H9 (cell line): ENCODE results near the gene FRK. TPM values are rescaled to one million over a fixed set of nuclear protein-coding genes. Genes with fewer than 3 reads are reported as not detected.

Source experiments
- DNase-seq: peaks from one replicate; pipeline ENCODE4 v3.0.0-alpha.2; 2017
- H2AFZ ChIP-seq: one replicate; pipeline ENCODE4 v1.6.1; 2013; ENCODE audit warnings: mild to moderate bottlenecking, low read length, control low read depth, moderate library complexity
- H2AK5ac ChIP-seq: 2 replicates; pipeline ENCODE4 v1.6.1; 2013; ENCODE audit warnings: low read length, control low read depth, mixed read lengths; ENCODE audit not compliant: insufficient read length
- H2BK120ac ChIP-seq: one replicate; pipeline ENCODE4 v1.6.1; 2013; ENCODE audit warnings: low read depth, mild to moderate bottlenecking, low read length, control low read depth, inconsistent platforms; ENCODE audit not compliant: poor library complexity, severe bottlenecking
- H2BK12ac ChIP-seq: 2 replicates; pipeline ENCODE4 v1.6.1; 2013; ENCODE audit warnings: low read length, control low read depth, mixed read lengths, low read depth; ENCODE audit not compliant: insufficient read length
- H2BK15ac ChIP-seq: 2 replicates; pipeline ENCODE4 v1.6.1; 2013; ENCODE audit warnings: low read depth, low read length, control low read depth
- H2BK20ac ChIP-seq: one replicate; pipeline ENCODE4 v1.6.1; 2013; ENCODE audit warnings: low read depth, mild to moderate bottlenecking, low read length, control low read depth, inconsistent platforms; ENCODE audit not compliant: poor library complexity, severe bottlenecking
- H2BK5ac ChIP-seq: 2 replicates; pipeline ENCODE4 v1.6.1; 2013; ENCODE audit warnings: low read length, control low read depth, mixed read lengths; ENCODE audit not compliant: insufficient read length
- H3K14ac ChIP-seq: 2 replicates; pipeline ENCODE4 v1.6.1; 2013; ENCODE audit warnings: low read length, control low read depth; ENCODE audit not compliant: insufficient read depth
- H3K18ac ChIP-seq: 2 replicates; pipeline ENCODE4 v1.6.1; 2013; ENCODE audit warnings: low read depth, mild to moderate bottlenecking, mixed read lengths, low read length, control low read depth; ENCODE audit not compliant: insufficient read length
- H3K23ac ChIP-seq: 2 replicates; pipeline ENCODE4 v1.6.1; 2013; ENCODE audit warnings: low read length, control low read depth, mixed read lengths, low read depth; ENCODE audit not compliant: insufficient read length
- H3K23me2 ChIP-seq: 2 replicates; pipeline ENCODE4 v1.6.1; 2013; ENCODE audit warnings: low read depth, mild to moderate bottlenecking, mixed read lengths, low read length, control low read depth; ENCODE audit not compliant: insufficient read length, poor library complexity, severe bottlenecking
- H3K27ac ChIP-seq: 2 replicates; pipeline ENCODE4 v1.5.1; 2013; ENCODE audit warnings: low read length, control low read depth, mixed read lengths, low read depth; ENCODE audit not compliant: insufficient read length
- H3K27me3 ChIP-seq: 2 replicates; pipeline ENCODE4 v1.6.1; 2013; ENCODE audit warnings: low read length, control low read depth, inconsistent platforms; ENCODE audit not compliant: insufficient read depth
- H3K4ac ChIP-seq: 2 replicates; pipeline ENCODE4 v1.6.1; 2013; ENCODE audit warnings: low read depth, mild to moderate bottlenecking, control low read depth, inconsistent platforms, low read length, moderate library complexity
- H3K4me1 ChIP-seq: 2 replicates; pipeline ENCODE4 v1.6.1; 2013; ENCODE audit warnings: low read length, control low read depth, inconsistent platforms; ENCODE audit not compliant: insufficient read depth
- H3K4me2 ChIP-seq: 2 replicates; pipeline ENCODE4 v1.6.1; 2013; ENCODE audit warnings: low read length, control low read depth, mixed read lengths; ENCODE audit not compliant: insufficient read length, insufficient read depth
- H3K56ac ChIP-seq: 2 replicates; pipeline ENCODE4 v1.6.1; 2013; ENCODE audit warnings: low read depth, mild to moderate bottlenecking, mixed read lengths, low read length, control low read depth; ENCODE audit not compliant: insufficient read length
- H3K79me1 ChIP-seq: 2 replicates; pipeline ENCODE4 v1.6.1; 2013; ENCODE audit warnings: low read depth, mild to moderate bottlenecking, moderate library complexity, low read length, control low read depth, inconsistent platforms; ENCODE audit not compliant: insufficient read depth, poor library complexity, severe bottlenecking
- H3K79me2 ChIP-seq: 2 replicates; pipeline ENCODE4 v1.6.1; 2013; ENCODE audit warnings: low read length, control low read depth, inconsistent platforms; ENCODE audit not compliant: insufficient read depth
- H3K9ac ChIP-seq: 2 replicates; pipeline ENCODE4 v1.6.1; 2013; ENCODE audit warnings: low read length, control low read depth, mixed read lengths; ENCODE audit not compliant: insufficient read length; ENCODE audit errors: extremely low read depth
- H3K9me3 ChIP-seq: one replicate; pipeline ENCODE4 v1.6.1; 2013; ENCODE audit warnings: low read depth, low read length, inconsistent platforms; ENCODE audit not compliant: control insufficient read depth
- H3T11ph ChIP-seq: one replicate; pipeline ENCODE4 v1.6.1; 2013; ENCODE audit warnings: mild to moderate bottlenecking, low read length, control low read depth, inconsistent platforms
- H4K20me1 ChIP-seq: one replicate; pipeline ENCODE4 v1.6.1; 2013; ENCODE audit not compliant: control insufficient read depth, insufficient read length, insufficient read depth
- H4K5ac ChIP-seq: 2 replicates; pipeline ENCODE4 v1.6.1; 2013; ENCODE audit warnings: low read depth, mild to moderate bottlenecking, mixed read lengths, low read length, control low read depth; ENCODE audit not compliant: insufficient read length
- H4K8ac ChIP-seq: replicated peaks from 2 replicates; pipeline ENCODE4 v1.6.1; 2013; ENCODE audit warnings: low read length, control low read depth, mixed read lengths, low read depth; ENCODE audit not compliant: insufficient read length
- H4K91ac ChIP-seq: 2 replicates; pipeline ENCODE4 v1.6.1; 2013; ENCODE audit warnings: low read depth, mild to moderate bottlenecking, moderate library complexity, mixed read lengths, low read length, control low read depth; ENCODE audit not compliant: insufficient read length
- H3K27ac Mint-ChIP-seq, 3 experiments: 2 replicates in 2 of 3; 3 replicates in 1 of 3; pipeline ENCODE4 v1.8.0; 2020 to 2021; ENCODE audit warnings: mixed read lengths in 3 of 3, mild to moderate bottlenecking in 1 of 3, moderate library complexity in 1 of 3
- H3K27me3 Mint-ChIP-seq: 2 replicates; pipeline ENCODE4 v1.8.0; 2021; ENCODE audit warnings: low read depth, mild to moderate bottlenecking, moderate library complexity, mixed read lengths
- H3K36me3 Mint-ChIP-seq, 3 experiments: 2 replicates in 2 of 3; 3 replicates in 1 of 3; pipeline ENCODE4 v1.8.0; 2020 to 2021; ENCODE audit warnings: low read depth in 3 of 3, mixed read lengths in 3 of 3; ENCODE audit not compliant: insufficient read depth in 1 of 3
- H3K4me1 Mint-ChIP-seq, 2 experiments: 2 replicates each; pipeline ENCODE4 v1.8.0; 2020; ENCODE audit warnings: mixed read lengths in 2 of 2
- H3K4me3 Mint-ChIP-seq, 2 experiments: 2 replicates in 1 of 2; 3 replicates in 1 of 2; pipeline ENCODE4 v1.8.0; 2020 to 2021; ENCODE audit warnings: mild to moderate bottlenecking in 2 of 2, mixed read lengths in 2 of 2, moderate library complexity in 1 of 2
- H3K9me3 Mint-ChIP-seq, 2 experiments: 2 replicates in 1 of 2; 3 replicates in 1 of 2; pipeline ENCODE4 v1.8.0; 2020; ENCODE audit warnings: mild to moderate bottlenecking in 2 of 2, mixed read lengths in 2 of 2, moderate library complexity in 1 of 2
- CTCF ChIP-seq: fragments of 200-600 bp; sonication (generic); conservative IDR thresholded peaks from 3 replicates; pipeline ENCODE4 v1.8.0; 2021; ENCODE audit warnings: antibody characterized with exemption, mild to moderate bottlenecking
- WGBS: extraction: QIAGEN DNeasy Blood & Tissue Kit; methylation state at CpG from one replicate; pipeline ENCODE4 v1.1.7; 2013; ENCODE audit warnings: missing lambda C conversion rate, low lambda C conversion rate, mixed read lengths; ENCODE audit not compliant: insufficient read length; ENCODE audit errors: extremely low coverage; 5-methylcytosine and 5-hydroxymethylcytosine counted together
- long read RNA-seq: library from polyadenylated mRNA; unstranded; transcript quantifications from one replicate; pipeline ENCODE4 v2.0.0, GENCODE V29; 2020
- total RNA-seq: library from RNA; stranded (reverse); gene quantifications from 2 replicates; pipeline ENCODE4 v1.2.1, GENCODE V29; 2021

Gene FRK
- total RNA-seq = 0.09 and 0.15 TPM in 2 replicates
- long read RNA-seq, partial matches to known transcripts = 0 of 2 reads
- long read RNA-seq, other reads (novel, unspliced or antisense) = 2 of 2 reads

- Histone ChIP-seq H3K27ac (no peak within 1 kb of the TSS), H2BK20ac (no peak within 1 kb of the TSS), H4K8ac (no peak within 1 kb of the TSS), H4K20me1 (no peaks in the 10 kb centered on the region), H3K4me1 (no peaks in the 10 kb centered on the region; the same call in 1 of the 2 replicates), H3K4ac (no peak within 1 kb of the TSS), H2BK12ac (no peak within 1 kb of the TSS), H3K23me2 (no peaks in the 10 kb centered on the region), H3K9me3 (no peaks in the 10 kb centered on the region), H3K27me3 (no peaks in the 10 kb centered on the region), H3K56ac (no peak within 1 kb of the TSS), H3K18ac (no peak within 1 kb of the TSS), H2BK120ac (no peak within 1 kb of the TSS), H2AFZ (no peak within 1 kb of the TSS), H3K4me2 (no peak within 1 kb of the TSS), H3K79me2 (no peaks in the 10 kb centered on the region), H4K91ac (no peak within 1 kb of the TSS), H3K14ac (no peak within 1 kb of the TSS), H2BK5ac (no peak within 1 kb of the TSS), H4K5ac (no peak within 1 kb of the TSS), H3K23ac (no peak within 1 kb of the TSS), H3K79me1 (no peaks in the 10 kb centered on the region), H3K9ac (no peak within 1 kb of the TSS), H2AK5ac (no peak within 1 kb of the TSS), H2BK15ac (no peak within 1 kb of the TSS), H3T11ph (no peak within 1 kb of the TSS)
- no peak within 1 kb of the TSS for H3K4me3 Mint-ChIP-seq
- no CpG with 5 or more reads among the region's 7 CpGs for WGBS
- no peak for DNase-seq
- H3K27me3 Mint-ChIP-seq = no peaks in the 10 kb centered on the region
- no peaks in the 10 kb centered on the region for H3K36me3 Mint-ChIP-seq
- H3K4me1 Mint-ChIP-seq = peaks cover 6 to 11% of the 10 kb centered on the region in 2 experiments; a peak in 3 of 4 replicates
- H3K27ac Mint-ChIP-seq = 0 out of 7 replicates have a peak within 1 kb of the TSS, but pooled peaks of 1 of the 3 experiments have one; percentile 8
- TF ChIP-seq CTCF = peak; percentile 42
- no peaks in the 10 kb centered on the region for H3K9me3 Mint-ChIP-seq
These were observed at the start of gene FRK for GRCh38 chr6:116060572-116061283. TSS of gene FRK (minus strand) at chr6:116060891. CDS start at chr6:116060311, 580 bp downstream.
